SK-N-MC (cell line): ENCODE data around the gene MRTFB.

Source experiments
- EZH2 ChIP-seq: fragments of 200-600 bp; sonication (generic); IDR thresholded peaks from one replicate; pipeline ENCODE4 v1.6.1; 2017; ENCODE audit warnings: antibody characterized with exemption
- FOXP2 ChIP-seq: optimal IDR thresholded peaks from 2 replicates; pipeline ENCODE3; 2011; ENCODE audit warnings: mild to moderate bottlenecking, moderate library complexity; ENCODE audit not compliant: insufficient read depth; ENCODE audit errors: extremely low read length, control extremely low read depth
- POLR2AphosphoS5 ChIP-seq: IDR thresholded peaks from 2 replicates; pipeline ENCODE4 v1.6.1; 2012; ENCODE audit warnings: mild to moderate bottlenecking, low read depth, low read length, borderline replicate concordance

- TF ChIP-seq POLR2AphosphoS5 (no peak), EZH2 (no peak), FOXP2 (no peak)
Measured at GRCh38 chr16:14248791-14249190, 177.7 kb downstream of the MRTFB start.
